ENCODE data around the gene CDK11A. TPM values are rescaled to one million over a fixed set of nuclear protein-coding genes. Genes with fewer than 3 reads are reported as not detected.
"Not testable (repeated sequence)": the region's sequence is repeated elsewhere in the genome, so short reads cannot be mapped to it uniquely, and the experiment has no call there.

CDK11A gene
- polyA plus RNA-seq, 3 donors, result 4.4 to 80.1 (median 13.3) TPM

- Histone ChIP-seq H3K79me2 (ENCODE audit: insufficient read depth, low read length) (no peaks in the 10 kb centered on the region), H3K9ac (ENCODE audit: insufficient read depth, low read length, poor library complexity, severe bottlenecking) (no peak overlapping the region), H2AFZ (ENCODE audit: insufficient read depth, low read depth, low read length, poor library complexity, severe bottlenecking) (no peak overlapping the region), H3K4me2 (replicated peaks; ENCODE audit: extremely low read depth, low read length, poor library complexity, severe bottlenecking) (no peak overlapping the region), H3K27me3 (ENCODE audit: control insufficient read depth in 2 of 2, insufficient read depth in 2 of 2, low read length in 2 of 2) (no peaks in the 10 kb centered on the region), H4K20me1 (ENCODE audit: insufficient read depth, low read length) (no peaks in the 10 kb centered on the region), H3K4me3 (replicated peaks in 1 of 3; ENCODE audit: low read depth in 2 of 3, low read length in 3 of 3) (no peak overlapping the region), H3K36me3 (replicated peaks in 1 of 2; ENCODE audit: control insufficient read depth in 1 of 2, insufficient read depth in 2 of 2, low read length in 2 of 2) (peaks cover 16 to 33% of the 10 kb centered on the region in 2 donors), H3K27ac (ENCODE audit: low read depth in 1 of 2, low read length in 2 of 2) (no peak overlapping the region), H3K4me1 (ENCODE audit: control insufficient read depth in 1 of 2, insufficient read depth in 2 of 2, low read length in 2 of 2) (peaks cover 0 to 4% of the 10 kb centered on the region in 2 donors), H3K9me3 (replicated peaks in 1 of 2; ENCODE audit: control insufficient read depth in 1 of 2, insufficient read depth in 1 of 2, low read length in 2 of 2) (no peaks in the 10 kb centered on the region)
- H3K4me3 Mint-ChIP-seq, result no peak overlapping the region
- H3K36me3 Mint-ChIP-seq, result peaks cover 34 to 71% of the 10 kb centered on the region in 2 donors
- H3K27ac Mint-ChIP-seq, result no peak overlapping the region
- no peak for DNase-seq
- no peak for TF ChIP-seq CTCF (IDR thresholded peaks at IDR 0.05)
- peaks cover 9% of the 10 kb centered on the region for H3K4me1 Mint-ChIP-seq
- intact Hi-C loops (cut with micrococcal nuclease), result no loop called here
- H3K27me3 Mint-ChIP-seq (ENCODE audit: low read depth in 3 of 3), result peaks cover 0 to 2% (median 0%) of the 10 kb centered on the region in 3 donors
- peaks cover 0 to 1% (median 0%) of the 10 kb centered on the region in 7 donors for H3K9me3 Mint-ChIP-seq
- WGBS (ENCODE audit: insufficient coverage), result 94% methylated on average over 16 of the region's 17 CpGs
Measured at GRCh38 chr1:1732381-1732780, 8.2 kb upstream of the CDK11A start.

GRCh38 chr1:1730870-1731269, 6.7 kb upstream of the CDK11A start:
- Histone ChIP-seq H3K4me1 (ENCODE audit: control insufficient read depth in 1 of 2, insufficient read depth in 2 of 2, low read length in 2 of 2) (peaks cover 0 to 4% of the 10 kb centered on the region in 2 donors), H3K27ac (ENCODE audit: low read depth in 1 of 2, low read length in 2 of 2) (no peak overlapping the region), H3K36me3 (replicated peaks in 1 of 2; ENCODE audit: control insufficient read depth in 1 of 2, insufficient read depth in 2 of 2, low read length in 2 of 2) (peaks cover 16 to 33% of the 10 kb centered on the region in 2 donors), H3K9me3 (replicated peaks in 1 of 2; ENCODE audit: control insufficient read depth in 1 of 2, insufficient read depth in 1 of 2, low read length in 2 of 2) (no peaks in the 10 kb centered on the region), H3K4me3 (replicated peaks in 1 of 3; ENCODE audit: low read depth in 2 of 3, low read length in 3 of 3) (no peak overlapping the region), H4K20me1 (ENCODE audit: insufficient read depth, low read length) (no peaks in the 10 kb centered on the region), H2AFZ (ENCODE audit: insufficient read depth, low read depth, low read length, poor library complexity, severe bottlenecking) (no peak overlapping the region), H3K9ac (ENCODE audit: insufficient read depth, low read length, poor library complexity, severe bottlenecking) (no peak overlapping the region), H3K79me2 (ENCODE audit: insufficient read depth, low read length) (no peaks in the 10 kb centered on the region), H3K27me3 (ENCODE audit: control insufficient read depth in 2 of 2, insufficient read depth in 2 of 2, low read length in 2 of 2) (no peaks in the 10 kb centered on the region), H3K4me2 (replicated peaks; ENCODE audit: extremely low read depth, low read length, poor library complexity, severe bottlenecking) (no peak overlapping the region)
- peaks cover 9% of the 10 kb centered on the region for H3K4me1 Mint-ChIP-seq
- DNase-seq, result no peak
- no peaks in the 10 kb centered on the region for H3K27me3 Mint-ChIP-seq (ENCODE audit: low read depth in 3 of 3)
- peaks cover 31 to 59% of the 10 kb centered on the region in 2 donors for H3K36me3 Mint-ChIP-seq
- intact Hi-C loops (cut with micrococcal nuclease), result no loop called here
- 98% methylated on average over 11 of the region's 17 CpGs for WGBS (ENCODE audit: insufficient coverage)
- peaks cover 0 to 1% (median 0%) of the 10 kb centered on the region in 7 donors for H3K9me3 Mint-ChIP-seq
- H3K4me3 Mint-ChIP-seq, result no peak overlapping the region
- H3K27ac Mint-ChIP-seq, result peak overlapping the region in 1 of 7 donors; percentile 26
- TF ChIP-seq CTCF (IDR thresholded peaks at IDR 0.05), result no peak

- H3K36me3 Mint-ChIP-seq, result peaks cover 26 to 53% of the 10 kb centered on the region in 2 donors
- H3K9ac ChIP-seq (ENCODE audit: insufficient read depth, low read length, poor library complexity, severe bottlenecking); H3K4me2 ChIP-seq (replicated peaks; ENCODE audit: extremely low read depth, low read length, poor library complexity, severe bottlenecking); intact Hi-C loops (cut with micrococcal nuclease); DNase-seq; H3K4me1 ChIP-seq (ENCODE audit: control insufficient read depth in 1 of 2, insufficient read depth in 2 of 2, low read length in 2 of 2); H4K20me1 ChIP-seq (ENCODE audit: insufficient read depth, low read length); H3K79me2 ChIP-seq (ENCODE audit: insufficient read depth, low read length); H3K4me3 ChIP-seq (replicated peaks in 1 of 3; ENCODE audit: low read depth in 2 of 3, low read length in 3 of 3); H3K27me3 Mint-ChIP-seq (ENCODE audit: low read depth in 3 of 3); H2AFZ ChIP-seq (ENCODE audit: insufficient read depth, low read depth, low read length, poor library complexity, severe bottlenecking); H3K4me1 Mint-ChIP-seq; H3K27ac ChIP-seq (ENCODE audit: low read depth in 1 of 2, low read length in 2 of 2); H3K9me3 ChIP-seq (replicated peaks in 1 of 2; ENCODE audit: control insufficient read depth in 1 of 2, insufficient read depth in 1 of 2, low read length in 2 of 2); H3K27me3 ChIP-seq (ENCODE audit: control insufficient read depth in 2 of 2, insufficient read depth in 2 of 2, low read length in 2 of 2); H3K9me3 Mint-ChIP-seq; H3K4me3 Mint-ChIP-seq; H3K27ac Mint-ChIP-seq: not testable (repeated sequence)
- no CpG with 5 or more reads among the region's 13 CpGs for WGBS (ENCODE audit: insufficient coverage)
- peaks cover 16 to 32% of the 10 kb centered on the region in 2 donors for H3K36me3 ChIP-seq (replicated peaks in 1 of 2; ENCODE audit: control insufficient read depth in 1 of 2, insufficient read depth in 2 of 2, low read length in 2 of 2)
Measured at GRCh38 chr1:1730230-1730629, 6.1 kb upstream of the CDK11A start.

Data from CD14-positive monocyte (primary cell).